Sigmoid colon (tissue), 7 donors: ENCODE results near the gene MRC1. TPM values are rescaled to one million over a fixed set of nuclear protein-coding genes. Genes with fewer than 3 reads are reported as not detected.

ENCODE experiments used
- DNase-seq: peaks from one replicate; pipeline ENCODE4 v3.0.0-alpha.2; 2019
- H3K27ac ChIP-seq, 4 donors: fragments of 200-600 bp; sonication (generic); one replicate each; pipeline ENCODE4 v1.5.1; 2016 to 2019; ENCODE audit warnings: mild to moderate bottlenecking in 1 of 4
- H3K27me3 ChIP-seq, 3 donors: fragments of 200-600 bp; sonication (generic); one replicate each; pipeline ENCODE4 v1.5.1; 2019; ENCODE audit warnings: mild to moderate bottlenecking in 1 of 3
- H3K36me3 ChIP-seq, 4 donors: fragments of 200-600 bp; sonication (generic); one replicate each; pipeline ENCODE4 v1.5.1; 2016 to 2019
- H3K4me1 ChIP-seq, 4 donors: fragments of 200-600 bp; sonication (generic); one replicate each; pipeline ENCODE4 v1.5.1; 2017 to 2019
- H3K4me3 ChIP-seq, 4 donors: fragments of 200-600 bp; sonication (generic); one replicate each; pipeline ENCODE4 v1.5.1; 2017 to 2019; ENCODE audit warnings: mild to moderate bottlenecking in 2 of 4, moderate library complexity in 1 of 4
- H3K9me3 ChIP-seq, 4 donors: fragments of 200-600 bp in 3 of 4; sonication (generic) in 3 of 4; one replicate each; pipeline versions ENCODE4 v1.5.1 to v1.6.1; 2013 to 2019
- EP300 ChIP-seq, 4 donors: sonication (generic); formaldehyde crosslinking; IDR thresholded peaks; one replicate each; pipeline ENCODE4 v1.6.1; 2017; ENCODE audit warnings: antibody characterized with exemption in 4 of 4
- POLR2A ChIP-seq, 2 donors: fragments of 450-650 bp; IDR thresholded peaks; one replicate each; pipeline ENCODE4 v1.6.1; 2016; ENCODE audit warnings: antibody characterized with exemption in 2 of 2, mild to moderate bottlenecking in 2 of 2, moderate library complexity in 2 of 2
- POLR2AphosphoS5 ChIP-seq, 4 donors: sonication (generic); formaldehyde crosslinking; IDR thresholded peaks; one replicate each; pipeline ENCODE4 v1.6.1; 2017; ENCODE audit warnings: antibody characterized with exemption in 4 of 4
- WGBS, 2 donors: extraction: QIAGEN DNeasy Blood & Tissue Kit; methylation state at CpG; one replicate each; pipeline ENCODE4 v1.1.7; 2013; 5-methylcytosine and 5-hydroxymethylcytosine counted together
- intact Hi-C: fragments of 100-400 bp; cut with DNase I; formaldehyde crosslinking; loops from one replicate; pipeline ENCODE4 v1.15.1; 2023
- polyA plus RNA-seq, 3 donors: library from polyadenylated mRNA; stranded (reverse); fragments of 200-250 nt; gene quantifications; one replicate each; pipeline ENCODE4 v1.2.3, GENCODE V29; 2013
- total RNA-seq, 4 donors: library from RNA; depleted of rRNA; stranded (reverse); fragments of >200 nt; gene quantifications; one replicate each; pipeline ENCODE4 v1.1.0, GENCODE V29; 2016
- TF ChIP-seq, protein P1 (sequence below), 4 experiments: fragments of 450-650 bp in 3 of 4; fragments of 200-600 bp in 1 of 4; IDR thresholded peaks; one replicate each; pipeline ENCODE4 v1.5.1; 2016 to 2019; ENCODE audit warnings: antibody characterized with exemption in 4 of 4, mild to moderate bottlenecking in 3 of 4, moderate library complexity in 2 of 4
- donor health status: healthy with polysubstance abuse.
- donor health status: Bipolar disorder and iron deficiency.
- donor health status: healthy.

The MRC1 gene
- total and polyA plus RNA-seq, 7 donors = 5.4 to 71.7 (median 28.0) TPM

GRCh38 chr10:17790651-17791050 is 18.5 kb upstream of the MRC1 start:
- H3K36me3 ChIP-seq = no peaks in the 10 kb centered on the region
- 87 to 91% methylated on average over 2 of the region's 2 CpGs for WGBS, 2 donors
- H3K27ac ChIP-seq = no peak overlapping the region
- intact Hi-C loops = no loop called here
- H3K4me1 ChIP-seq = peaks cover 0 to 9% (median 3%) of the 10 kb centered on the region in 4 donors
- no peak for DNase-seq
- H3K27me3 ChIP-seq = no peaks in the 10 kb centered on the region
- H3K4me3 ChIP-seq = no peak overlapping the region
- no peaks in the 10 kb centered on the region for H3K9me3 ChIP-seq
- TF ChIP-seq, protein P1, sequence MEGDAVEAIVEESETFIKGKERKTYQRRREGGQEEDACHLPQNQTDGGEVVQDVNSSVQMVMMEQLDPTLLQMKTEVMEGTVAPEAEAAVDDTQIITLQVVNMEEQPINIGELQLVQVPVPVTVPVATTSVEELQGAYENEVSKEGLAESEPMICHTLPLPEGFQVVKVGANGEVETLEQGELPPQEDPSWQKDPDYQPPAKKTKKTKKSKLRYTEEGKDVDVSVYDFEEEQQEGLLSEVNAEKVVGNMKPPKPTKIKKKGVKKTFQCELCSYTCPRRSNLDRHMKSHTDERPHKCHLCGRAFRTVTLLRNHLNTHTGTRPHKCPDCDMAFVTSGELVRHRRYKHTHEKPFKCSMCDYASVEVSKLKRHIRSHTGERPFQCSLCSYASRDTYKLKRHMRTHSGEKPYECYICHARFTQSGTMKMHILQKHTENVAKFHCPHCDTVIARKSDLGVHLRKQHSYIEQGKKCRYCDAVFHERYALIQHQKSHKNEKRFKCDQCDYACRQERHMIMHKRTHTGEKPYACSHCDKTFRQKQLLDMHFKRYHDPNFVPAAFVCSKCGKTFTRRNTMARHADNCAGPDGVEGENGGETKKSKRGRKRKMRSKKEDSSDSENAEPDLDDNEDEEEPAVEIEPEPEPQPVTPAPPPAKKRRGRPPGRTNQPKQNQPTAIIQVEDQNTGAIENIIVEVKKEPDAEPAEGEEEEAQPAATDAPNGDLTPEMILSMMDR (IDR thresholded peaks at IDR 0.05) = no peak

GRCh38 chr10:17792991-17793390 is 16.2 kb upstream of the MRC1 start:
- Histone ChIP-seq H3K27me3 (no peaks in the 10 kb centered on the region), H3K36me3 (no peaks in the 10 kb centered on the region), H3K4me1 (no peaks in the 10 kb centered on the region), H3K9me3 (no peaks in the 10 kb centered on the region), H3K27ac (no peak overlapping the region), H3K4me3 (no peak overlapping the region)
- intact Hi-C loops = no loop called here
- TF ChIP-seq POLR2A (IDR thresholded peaks at IDR 0.05) (no peak), POLR2AphosphoS5 (IDR thresholded peaks at IDR 0.05) (no peak), EP300 (IDR thresholded peaks at IDR 0.05) (no peak)
- TF ChIP-seq, protein P1 (IDR thresholded peaks at IDR 0.05) = no peak
- DNase-seq = no peak

DNA sequence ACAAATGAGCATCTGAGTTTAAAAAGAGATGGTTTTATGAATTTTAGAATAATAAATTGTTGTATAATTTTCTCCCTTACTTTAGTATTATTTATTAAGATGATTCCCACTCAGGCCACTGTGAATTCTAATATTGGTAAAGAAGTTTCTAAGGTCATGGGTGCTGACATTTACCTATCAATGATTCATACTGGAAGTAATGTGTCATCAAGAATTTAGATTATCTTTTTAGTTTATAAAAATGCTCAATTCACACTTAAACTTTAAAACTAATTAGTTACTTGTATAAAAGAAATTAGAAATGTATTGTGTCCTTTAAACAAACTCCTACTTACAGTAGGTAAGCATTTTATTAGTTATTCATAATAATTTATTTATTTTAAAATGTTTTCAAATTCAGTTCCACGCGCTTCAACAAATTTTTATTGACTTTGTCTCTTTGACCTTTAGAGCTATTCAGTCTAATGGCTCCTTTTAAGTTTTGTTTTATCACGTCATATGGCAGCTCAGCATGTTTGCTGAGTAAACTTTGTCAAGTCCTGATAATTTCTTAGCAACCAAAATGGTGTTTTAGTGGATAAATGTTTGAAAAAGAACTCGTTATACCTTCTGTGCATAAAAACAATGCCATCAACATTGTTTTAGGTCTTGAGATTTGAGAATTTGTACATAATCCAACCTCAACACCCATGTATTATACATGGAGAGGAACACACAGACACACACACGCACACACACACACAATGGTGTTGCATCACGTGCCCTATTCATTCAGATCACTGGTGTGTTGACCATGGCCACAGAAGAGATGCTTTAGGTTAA is 15.1 kb upstream of the MRC1 start:
- Histone ChIP-seq H3K27me3 (no peaks in the 10 kb centered on the region), H3K36me3 (no peaks in the 10 kb centered on the region), H3K4me1 (no peaks in the 10 kb centered on the region), H3K4me3 (no peak overlapping the region), H3K9me3 (no peaks in the 10 kb centered on the region), H3K27ac (no peak overlapping the region)
- intact Hi-C loops = no loop called here
- TF ChIP-seq POLR2AphosphoS5 (IDR thresholded peaks at IDR 0.05) (no peak), POLR2A (IDR thresholded peaks at IDR 0.05) (no peak), EP300 (IDR thresholded peaks at IDR 0.05) (no peak)
- TF ChIP-seq, protein P1 (IDR thresholded peaks at IDR 0.05) = no peak
- 12 to 63% methylated on average over 6 of the region's 6 CpGs for WGBS, 2 donors
- no peak for DNase-seq

GRCh38 chr10:17795083-17795482 is 14.1 kb upstream of the MRC1 start:
- no peak overlapping the region for H3K27ac ChIP-seq
- H3K4me1 ChIP-seq = no peaks in the 10 kb centered on the region
- TF ChIP-seq, protein P1 (IDR thresholded peaks at IDR 0.05) = no peak
- TF ChIP-seq POLR2A (IDR thresholded peaks at IDR 0.05) (no peak), EP300 (IDR thresholded peaks at IDR 0.05) (no peak), POLR2AphosphoS5 (IDR thresholded peaks at IDR 0.05) (no peak)
- no peak for DNase-seq
- intact Hi-C loops = no loop called here
- no peaks in the 10 kb centered on the region for H3K36me3 ChIP-seq
- H3K4me3 ChIP-seq = no peak overlapping the region
- no peaks in the 10 kb centered on the region for H3K27me3 ChIP-seq
- no peaks in the 10 kb centered on the region for H3K9me3 ChIP-seq
- WGBS, 2 donors = 16 to 70% methylated on average over 4 of the region's 4 CpGs
